ENCODE results near the gene ASB6.

DNA sequence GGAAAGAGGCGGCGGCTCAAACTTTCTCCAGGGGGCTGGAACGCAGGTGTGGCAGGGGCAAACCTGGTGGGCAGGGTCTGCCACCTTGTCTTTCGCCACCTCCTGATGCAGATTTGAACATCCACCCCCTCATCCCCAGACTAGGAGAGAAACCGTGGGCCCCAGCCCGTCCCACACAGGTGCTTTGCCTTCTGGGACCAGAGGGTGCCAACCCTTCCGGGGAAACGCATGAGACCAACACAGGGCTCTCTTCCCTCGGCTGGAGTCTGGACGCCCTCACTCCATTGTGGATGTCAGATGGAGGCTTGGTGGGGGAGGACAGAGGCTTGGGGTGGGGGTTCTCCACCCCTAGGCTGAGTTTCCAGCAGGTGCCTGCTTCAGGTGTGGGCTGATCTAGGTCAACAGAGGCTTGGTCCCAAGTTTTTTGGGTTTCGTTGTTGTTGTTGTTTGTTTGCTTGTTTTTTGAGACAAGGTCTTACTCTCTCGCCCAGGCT lies 30.6 kb downstream of the ASB6 start:
- TF ChIP-seq POLR2A (IDR thresholded peaks at IDR 0.05): no peak
- TF ChIP-seq, protein P1, sequence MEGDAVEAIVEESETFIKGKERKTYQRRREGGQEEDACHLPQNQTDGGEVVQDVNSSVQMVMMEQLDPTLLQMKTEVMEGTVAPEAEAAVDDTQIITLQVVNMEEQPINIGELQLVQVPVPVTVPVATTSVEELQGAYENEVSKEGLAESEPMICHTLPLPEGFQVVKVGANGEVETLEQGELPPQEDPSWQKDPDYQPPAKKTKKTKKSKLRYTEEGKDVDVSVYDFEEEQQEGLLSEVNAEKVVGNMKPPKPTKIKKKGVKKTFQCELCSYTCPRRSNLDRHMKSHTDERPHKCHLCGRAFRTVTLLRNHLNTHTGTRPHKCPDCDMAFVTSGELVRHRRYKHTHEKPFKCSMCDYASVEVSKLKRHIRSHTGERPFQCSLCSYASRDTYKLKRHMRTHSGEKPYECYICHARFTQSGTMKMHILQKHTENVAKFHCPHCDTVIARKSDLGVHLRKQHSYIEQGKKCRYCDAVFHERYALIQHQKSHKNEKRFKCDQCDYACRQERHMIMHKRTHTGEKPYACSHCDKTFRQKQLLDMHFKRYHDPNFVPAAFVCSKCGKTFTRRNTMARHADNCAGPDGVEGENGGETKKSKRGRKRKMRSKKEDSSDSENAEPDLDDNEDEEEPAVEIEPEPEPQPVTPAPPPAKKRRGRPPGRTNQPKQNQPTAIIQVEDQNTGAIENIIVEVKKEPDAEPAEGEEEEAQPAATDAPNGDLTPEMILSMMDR (IDR thresholded peaks at IDR 0.05): no peak

Data from stomach (tissue), 4 donors.